ENCODE measurements around the gene FYN.

DNA sequence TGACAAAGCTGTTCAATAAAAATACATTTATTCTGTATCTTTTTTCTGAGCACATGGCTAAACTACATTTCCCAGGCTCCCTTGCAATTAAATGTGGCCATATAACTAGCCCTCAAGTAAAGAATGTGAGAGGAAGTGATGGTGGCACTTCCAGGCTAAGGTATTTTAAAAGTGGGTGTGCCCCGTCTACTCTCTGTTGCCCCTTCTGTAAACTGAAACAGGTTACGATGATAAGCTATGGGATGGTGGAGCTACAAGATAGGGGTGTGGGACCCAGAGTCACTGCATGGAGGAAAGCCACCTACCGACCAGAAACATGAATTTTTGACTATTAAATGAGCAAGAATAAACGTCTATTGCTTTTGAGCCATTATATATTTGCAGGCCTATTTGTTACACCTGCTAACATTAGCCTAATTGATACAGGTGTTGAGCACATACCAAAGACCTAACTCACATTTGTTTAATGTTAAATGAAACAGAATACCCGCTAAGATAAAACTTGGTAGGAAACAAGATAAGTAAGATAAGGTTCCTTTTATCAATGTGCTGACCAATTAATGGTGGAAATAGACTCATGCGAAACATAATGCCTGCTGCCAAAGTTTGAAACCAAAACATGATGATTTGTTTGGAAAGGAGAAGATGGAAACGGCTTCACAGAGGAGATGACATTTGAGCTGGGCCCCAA, 3.1 kb downstream of the FYN start:
- TF ChIP-seq CBX2 (IDR thresholded peaks at IDR 0.05; ENCODE audit: low read depth, low read length), result no peak
- TF ChIP-seq CBX2 (CRISPR knock-in tag; IDR thresholded peaks at IDR 0.05; ENCODE audit: low read depth), result no peak
- TF ChIP-seq JUNB (CRISPR knock-in tag; IDR thresholded peaks at IDR 0.05; ENCODE audit: borderline replicate concordance), result no peak
- TF ChIP-seq POLR2AphosphoS5 (IDR thresholded peaks at IDR 0.05; ENCODE audit: low read depth, low read length), result no peak
- TF ChIP-seq TCF12 (IDR thresholded peaks at IDR 0.05), result no peak
- TF ChIP-seq TCF12 (CRISPR knock-in tag; IDR thresholded peaks at IDR 0.05), result no peak
- TF ChIP-seq SMC3 (IDR thresholded peaks at IDR 0.05; ENCODE audit: low read length), result no peak
- no peak for TF ChIP-seq POLR2A (IDR thresholded peaks at IDR 0.05; ENCODE audit: insufficient read depth in 1 of 2, low read depth in 2 of 2, low read length in 2 of 2)
- TF ChIP-seq NFYB (CRISPR knock-in tag; IDR thresholded peaks at IDR 0.05), result no peak
- TF ChIP-seq, protein P1, sequence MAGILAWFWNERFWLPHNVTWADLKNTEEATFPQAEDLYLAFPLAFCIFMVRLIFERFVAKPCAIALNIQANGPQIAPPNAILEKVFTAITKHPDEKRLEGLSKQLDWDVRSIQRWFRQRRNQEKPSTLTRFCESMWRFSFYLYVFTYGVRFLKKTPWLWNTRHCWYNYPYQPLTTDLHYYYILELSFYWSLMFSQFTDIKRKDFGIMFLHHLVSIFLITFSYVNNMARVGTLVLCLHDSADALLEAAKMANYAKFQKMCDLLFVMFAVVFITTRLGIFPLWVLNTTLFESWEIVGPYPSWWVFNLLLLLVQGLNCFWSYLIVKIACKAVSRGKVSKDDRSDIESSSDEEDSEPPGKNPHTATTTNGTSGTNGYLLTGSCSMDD (CRISPR knock-in tag; IDR thresholded peaks at IDR 0.05), result no peak
- no peak for TF ChIP-seq KLF16 (CRISPR knock-in tag; IDR thresholded peaks at IDR 0.05)

Data from HepG2 (cell line).